Activated T-helper 1 cell treated with anti-CD3 and anti-CD28 coated beads, Interleukin-2, amount 50 U/mL, for 16 hours (primary cell): Measurements from ENCODE around the gene HTT.

Experiments used
- DNase-seq, 2 donors: peaks; one replicate each; pipeline ENCODE4 v3.0.0-alpha.2; 2020; ENCODE audit warnings: low read depth in 1 of 2, low spot score in 1 of 2

Gene HTT

GRCh38 chr4:3233391-3234071, 159.1 kb downstream of the HTT start:
- DNase-seq, result no peak

GRCh38 chr4:3234171-3235029, 159.9 kb downstream of the HTT start:
- DNase-seq, result no peak

GRCh38 chr4:3235030-3235345, 160.5 kb downstream of the HTT start:
- no peak for DNase-seq

GRCh38 chr4:3235581-3235980, 161.1 kb downstream of the HTT start:
- no peak for DNase-seq

- DNase-seq, result no peak
Observed at GRCh38 chr4:3236326-3236878, 161.9 kb downstream of the HTT start.

- DNase-seq, result no peak
Observed at GRCh38 chr4:3237266-3237665, 162.8 kb downstream of the HTT start.

- no peak for DNase-seq
Observed at GRCh38 chr4:3237712-3238560, 163.5 kb downstream of the HTT start.

- no peak for DNase-seq
Observed at GRCh38 chr4:3238721-3239120, 164.2 kb downstream of the HTT start.

- no peak for DNase-seq
Observed at GRCh38 chr4:3239303-3239702, 164.8 kb downstream of the HTT start.

GRCh38 chr4:3239998-3240920, 165.8 kb downstream of the HTT start:
- DNase-seq, result no peak

GRCh38 chr4:3240936-3241522, 166.5 kb downstream of the HTT start:
- DNase-seq, result no peak

GRCh38 chr4:3241898-3242524, 167.5 kb downstream of the HTT start:
- no peak for DNase-seq

GRCh38 chr4:3243136-3243780, 168.8 kb downstream of the HTT start:
- DNase-seq, result no peak

- DNase-seq, result no peak
Observed at GRCh38 chr4:3244002-3244401, 169.5 kb downstream of the HTT start.

- DNase-seq, result no peak
Observed at GRCh38 chr4:3244747-3245146, 170.3 kb downstream of the HTT start.

- no peak for DNase-seq
Observed at GRCh38 chr4:3245676-3246075, 171.2 kb downstream of the HTT start.

GRCh38 chr4:3246458-3247398, 172.2 kb downstream of the HTT start:
- no peak for DNase-seq
